ENCODE data around the gene AXIN2.
A peak's percentile ranks its signal among the peaks of the same experiment; 100 is the strongest.

Gene AXIN2

GRCh38 chr17:65559461-65559803, 2.0 kb downstream of the AXIN2 start:
- H3K4me3 ChIP-seq (replicated peaks; ENCODE audit: low read depth, low read length) = peak overlapping the region; percentile 78
- TF ChIP-seq, protein P1, sequence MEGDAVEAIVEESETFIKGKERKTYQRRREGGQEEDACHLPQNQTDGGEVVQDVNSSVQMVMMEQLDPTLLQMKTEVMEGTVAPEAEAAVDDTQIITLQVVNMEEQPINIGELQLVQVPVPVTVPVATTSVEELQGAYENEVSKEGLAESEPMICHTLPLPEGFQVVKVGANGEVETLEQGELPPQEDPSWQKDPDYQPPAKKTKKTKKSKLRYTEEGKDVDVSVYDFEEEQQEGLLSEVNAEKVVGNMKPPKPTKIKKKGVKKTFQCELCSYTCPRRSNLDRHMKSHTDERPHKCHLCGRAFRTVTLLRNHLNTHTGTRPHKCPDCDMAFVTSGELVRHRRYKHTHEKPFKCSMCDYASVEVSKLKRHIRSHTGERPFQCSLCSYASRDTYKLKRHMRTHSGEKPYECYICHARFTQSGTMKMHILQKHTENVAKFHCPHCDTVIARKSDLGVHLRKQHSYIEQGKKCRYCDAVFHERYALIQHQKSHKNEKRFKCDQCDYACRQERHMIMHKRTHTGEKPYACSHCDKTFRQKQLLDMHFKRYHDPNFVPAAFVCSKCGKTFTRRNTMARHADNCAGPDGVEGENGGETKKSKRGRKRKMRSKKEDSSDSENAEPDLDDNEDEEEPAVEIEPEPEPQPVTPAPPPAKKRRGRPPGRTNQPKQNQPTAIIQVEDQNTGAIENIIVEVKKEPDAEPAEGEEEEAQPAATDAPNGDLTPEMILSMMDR (IDR thresholded peaks at IDR 0.05; ENCODE audit: low read depth, low read length, missing control alignments) = no peak

GRCh38 chr17:65558683-65559460, 2.6 kb downstream of the AXIN2 start:
- H3K4me3 ChIP-seq (replicated peaks; ENCODE audit: low read depth, low read length) = peak overlapping the region; percentile 78
- TF ChIP-seq, protein P1 (IDR thresholded peaks at IDR 0.05; ENCODE audit: low read depth, low read length, missing control alignments) = no peak
- no peak for DNase-seq (ENCODE audit: extremely low read depth, low read depth)

More at GRCh38 chr17:65559461-65559803, 2.0 kb downstream of the AXIN2 start:
- DNase-seq (ENCODE audit: extremely low read depth, low read depth) = no peak

- peak overlapping the region; percentile 78 for H3K4me3 ChIP-seq (replicated peaks; ENCODE audit: low read depth, low read length)
- TF ChIP-seq, protein P1 (IDR thresholded peaks at IDR 0.05; ENCODE audit: low read depth, low read length, missing control alignments) = no peak
Observed at GRCh38 chr17:65558311-65558682, 3.2 kb downstream of the AXIN2 start.

DNA sequence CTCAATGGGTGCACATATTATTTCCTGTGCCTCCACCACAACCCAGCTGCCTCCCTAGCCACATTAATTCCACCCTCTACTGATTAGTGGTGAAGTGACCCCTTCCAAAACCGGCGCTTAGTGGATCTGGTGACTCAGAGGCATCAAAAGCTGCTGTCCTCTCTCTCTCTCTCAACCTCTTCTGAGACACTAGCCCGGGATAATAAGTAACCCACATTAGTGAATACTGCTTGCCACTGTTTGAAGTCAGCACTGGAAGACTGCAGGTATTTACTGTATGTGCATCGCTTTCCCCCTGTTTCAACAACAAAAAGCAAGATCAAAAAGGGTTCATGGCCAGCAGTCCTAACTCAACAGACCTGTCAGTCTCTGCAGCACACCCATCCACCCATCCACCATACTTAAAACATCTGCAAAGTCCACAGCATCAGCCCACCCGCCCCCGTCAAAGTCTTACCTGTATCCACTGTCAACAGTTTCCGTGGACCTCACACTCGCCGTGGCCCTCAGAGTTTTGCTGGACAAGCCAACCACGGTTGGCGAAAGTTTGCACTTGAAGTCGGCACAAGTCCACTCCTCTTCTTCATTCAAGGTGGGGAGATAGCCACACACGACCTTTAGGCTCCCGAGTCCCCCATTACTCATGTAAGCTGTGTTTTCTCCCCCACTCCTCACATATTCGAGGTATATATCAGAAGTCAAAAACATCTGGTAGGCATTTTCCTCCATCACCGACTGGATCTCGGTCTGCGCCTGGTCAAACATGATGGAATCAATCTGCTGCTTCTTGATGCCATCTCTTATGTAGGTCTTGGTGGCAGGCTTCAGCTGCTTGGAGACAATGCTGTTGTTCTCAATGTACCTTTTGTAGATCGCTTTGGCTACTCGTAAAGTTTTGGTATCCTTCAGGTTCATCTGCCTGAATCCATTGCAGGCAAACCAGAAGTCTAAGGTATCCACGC, 3.8 kb downstream of the AXIN2 start:
- peak; percentile 25 for DNase-seq (ENCODE audit: extremely low read depth, low read depth)
- peak overlapping the region; percentile 78 for H3K4me3 ChIP-seq (replicated peaks; ENCODE audit: low read depth, low read length)
- TF ChIP-seq, protein P1 (IDR thresholded peaks at IDR 0.05; ENCODE audit: low read depth, low read length, missing control alignments) = no peak

More at GRCh38 chr17:65558311-65558682, 3.2 kb downstream of the AXIN2 start:
- DNase-seq (ENCODE audit: extremely low read depth, low read depth) = no peak

GRCh38 chr17:65556910-65557348, 4.5 kb downstream of the AXIN2 start:
- TF ChIP-seq, protein P1 (IDR thresholded peaks at IDR 0.05; ENCODE audit: low read depth, low read length, missing control alignments) = no peak
- peak overlapping the region; percentile 78 for H3K4me3 ChIP-seq (replicated peaks; ENCODE audit: low read depth, low read length)
- no peak for DNase-seq (ENCODE audit: extremely low read depth, low read depth)

DNA sequence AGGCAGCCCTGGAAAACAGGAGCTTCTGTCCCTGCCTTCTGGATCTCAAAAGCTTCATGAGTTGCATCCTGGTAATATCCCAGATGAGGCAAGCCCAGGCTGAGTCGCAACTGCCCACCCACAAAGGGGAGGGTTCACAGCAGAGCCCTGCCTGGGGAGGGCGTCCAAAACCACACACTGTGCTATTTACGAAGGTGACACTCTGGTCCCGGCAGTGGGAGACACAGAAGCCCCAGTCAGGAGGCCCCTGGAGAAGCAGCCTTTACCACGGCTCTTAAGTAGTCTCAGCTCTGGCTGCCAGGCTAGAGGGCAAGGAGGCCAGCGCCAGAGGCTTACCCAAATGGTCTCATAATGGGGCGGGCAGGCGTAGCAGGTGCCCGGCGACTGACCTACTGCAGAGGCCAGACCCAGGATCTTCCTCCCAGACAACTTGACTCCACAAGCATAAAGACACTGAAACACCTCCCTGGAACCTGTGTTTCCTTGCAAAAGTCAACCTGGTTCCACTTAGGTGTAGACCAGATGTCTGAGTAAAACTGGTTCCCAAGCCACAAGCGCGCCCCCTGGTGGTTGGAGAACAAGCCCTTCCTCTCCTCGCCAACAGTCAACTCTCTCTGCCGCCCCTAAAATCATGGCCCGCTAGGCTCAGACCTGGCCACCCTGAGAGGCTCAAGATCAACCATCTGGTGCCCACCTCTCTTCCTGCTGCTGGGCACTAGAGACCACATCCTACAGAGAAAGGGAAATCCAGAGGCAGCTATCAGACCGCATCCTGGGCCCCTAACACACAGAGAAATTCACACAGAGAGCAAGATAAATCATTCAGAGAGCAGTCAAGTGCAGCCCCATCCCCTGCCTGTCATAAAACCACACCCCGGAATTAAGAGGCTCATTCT, 5.2 kb downstream of the AXIN2 start:
- TF ChIP-seq, protein P1 (IDR thresholded peaks at IDR 0.05; ENCODE audit: low read depth, low read length, missing control alignments) = peak; percentile 93
- H3K4me3 ChIP-seq (replicated peaks; ENCODE audit: low read depth, low read length) = peak overlapping the region; percentile 78
- DNase-seq (ENCODE audit: extremely low read depth, low read depth) = peak; percentile 63

Data from HFF-Myc (cell line).